ENCODE results near the gene EIF5AL1.

DNA sequence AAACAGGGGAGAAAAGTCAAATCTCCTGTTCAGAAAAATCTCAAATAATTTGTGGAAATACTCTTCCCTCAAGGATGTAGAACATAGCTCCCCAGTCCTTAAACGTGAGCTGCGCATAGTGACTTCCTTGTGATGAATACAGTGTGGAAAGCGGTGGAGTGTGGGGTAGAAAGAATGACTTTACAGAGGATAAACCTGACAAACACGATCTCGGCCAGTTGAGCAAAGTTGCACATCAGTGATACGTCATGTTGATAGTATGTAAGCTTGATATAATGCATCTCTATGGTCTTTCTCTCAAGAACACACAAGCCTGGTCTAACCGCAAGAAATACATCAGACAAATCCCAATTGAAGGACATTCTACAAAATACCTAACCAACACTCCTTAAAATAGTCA lies 34.9 kb upstream of the EIF5AL1 start:
- TF ChIP-seq CTCF (conservative IDR thresholded peaks at IDR 0.05 in 1 of 2, IDR thresholded peaks at IDR 0.05 in 1 of 2; ENCODE audit: low read depth in 1 of 2, low read length in 2 of 2) (no peak), EZH2 (IDR thresholded peaks at IDR 0.05; ENCODE audit: low read length, missing control alignments) (no peak)
